ENCODE measurements around the gene FIG4. TPM values are rescaled to one million over a fixed set of nuclear protein-coding genes. Genes with fewer than 3 reads are reported as not detected.

The FIG4 gene
- total RNA-seq, 1 experiment from 2014 or later = 15.7 TPM

DNA sequence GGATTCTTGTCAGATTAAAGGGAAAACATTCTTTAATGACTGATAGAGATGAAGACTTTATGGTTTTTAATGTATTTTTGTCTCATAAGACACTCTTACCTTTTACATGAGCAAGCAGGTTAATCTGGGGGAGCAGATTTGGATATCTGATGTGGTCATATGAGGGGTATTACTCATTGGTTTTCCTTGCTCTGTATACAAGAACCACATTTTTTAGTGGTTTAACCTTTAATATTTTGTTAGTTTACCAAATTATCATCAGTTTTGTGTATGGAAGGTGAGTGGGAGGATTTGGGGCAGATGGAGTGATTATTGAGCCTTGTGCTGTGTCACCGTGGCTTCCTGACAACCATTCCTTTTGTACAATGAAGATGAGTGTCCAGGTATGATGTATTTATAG is 112.9 kb downstream of the FIG4 start:
- intact Hi-C loops (cut with micrococcal nuclease) = no loop called here
- H3K9ac ChIP-seq (ENCODE audit: low read length) = no peak overlapping the region
- H3K79me2 ChIP-seq (ENCODE audit: insufficient read depth, low read length) = no peaks in the 10 kb centered on the region
- no peak overlapping the region for H3K4me2 ChIP-seq (ENCODE audit: low read length)
- no TSS peak for BruUV-seq (replicated peaks)
- H3K27ac ChIP-seq (ENCODE audit: low read depth, low read length) = no peak overlapping the region
- ChIA-PET POLR2A (no interaction called here), CTCF (no interaction called here), RAD21 (ENCODE audit: low non-redundant PET in 1 of 2, low total read pairs in 2 of 2, uncharacterized antibody in 2 of 2, unreplicated experiment in 2 of 2) (no interaction called here)
- H3K27me3 ChIP-seq (ENCODE audit: insufficient read depth, low read length) = no peaks in the 10 kb centered on the region
- no peaks in the 10 kb centered on the region for H3K9me3 ChIP-seq (ENCODE audit: control insufficient read depth in 1 of 2, insufficient read depth in 1 of 2, low read depth in 1 of 2, low read length in 2 of 2)
- no peak for TF ChIP-seq EZH2 (IDR thresholded peaks at IDR 0.05)
- TF ChIP-seq, protein P1, sequence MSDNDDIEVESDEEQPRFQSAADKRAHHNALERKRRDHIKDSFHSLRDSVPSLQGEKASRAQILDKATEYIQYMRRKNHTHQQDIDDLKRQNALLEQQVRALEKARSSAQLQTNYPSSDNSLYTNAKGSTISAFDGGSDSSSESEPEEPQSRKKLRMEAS (IDR thresholded peaks at IDR 0.05) = no peak
- no peak for TF ChIP-seq FOSL1 (IDR thresholded peaks at IDR 0.05; ENCODE audit: low read depth)
- TF ChIP-seq, protein P2, sequence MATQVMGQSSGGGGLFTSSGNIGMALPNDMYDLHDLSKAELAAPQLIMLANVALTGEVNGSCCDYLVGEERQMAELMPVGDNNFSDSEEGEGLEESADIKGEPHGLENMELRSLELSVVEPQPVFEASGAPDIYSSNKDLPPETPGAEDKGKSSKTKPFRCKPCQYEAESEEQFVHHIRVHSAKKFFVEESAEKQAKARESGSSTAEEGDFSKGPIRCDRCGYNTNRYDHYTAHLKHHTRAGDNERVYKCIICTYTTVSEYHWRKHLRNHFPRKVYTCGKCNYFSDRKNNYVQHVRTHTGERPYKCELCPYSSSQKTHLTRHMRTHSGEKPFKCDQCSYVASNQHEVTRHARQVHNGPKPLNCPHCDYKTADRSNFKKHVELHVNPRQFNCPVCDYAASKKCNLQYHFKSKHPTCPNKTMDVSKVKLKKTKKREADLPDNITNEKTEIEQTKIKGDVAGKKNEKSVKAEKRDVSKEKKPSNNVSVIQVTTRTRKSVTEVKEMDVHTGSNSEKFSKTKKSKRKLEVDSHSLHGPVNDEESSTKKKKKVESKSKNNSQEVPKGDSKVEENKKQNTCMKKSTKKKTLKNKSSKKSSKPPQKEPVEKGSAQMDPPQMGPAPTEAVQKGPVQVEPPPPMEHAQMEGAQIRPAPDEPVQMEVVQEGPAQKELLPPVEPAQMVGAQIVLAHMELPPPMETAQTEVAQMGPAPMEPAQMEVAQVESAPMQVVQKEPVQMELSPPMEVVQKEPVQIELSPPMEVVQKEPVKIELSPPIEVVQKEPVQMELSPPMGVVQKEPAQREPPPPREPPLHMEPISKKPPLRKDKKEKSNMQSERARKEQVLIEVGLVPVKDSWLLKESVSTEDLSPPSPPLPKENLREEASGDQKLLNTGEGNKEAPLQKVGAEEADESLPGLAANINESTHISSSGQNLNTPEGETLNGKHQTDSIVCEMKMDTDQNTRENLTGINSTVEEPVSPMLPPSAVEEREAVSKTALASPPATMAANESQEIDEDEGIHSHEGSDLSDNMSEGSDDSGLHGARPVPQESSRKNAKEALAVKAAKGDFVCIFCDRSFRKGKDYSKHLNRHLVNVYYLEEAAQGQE (IDR thresholded peaks at IDR 0.05; ENCODE audit: low read depth) = no peak
- TF ChIP-seq, protein P3, sequence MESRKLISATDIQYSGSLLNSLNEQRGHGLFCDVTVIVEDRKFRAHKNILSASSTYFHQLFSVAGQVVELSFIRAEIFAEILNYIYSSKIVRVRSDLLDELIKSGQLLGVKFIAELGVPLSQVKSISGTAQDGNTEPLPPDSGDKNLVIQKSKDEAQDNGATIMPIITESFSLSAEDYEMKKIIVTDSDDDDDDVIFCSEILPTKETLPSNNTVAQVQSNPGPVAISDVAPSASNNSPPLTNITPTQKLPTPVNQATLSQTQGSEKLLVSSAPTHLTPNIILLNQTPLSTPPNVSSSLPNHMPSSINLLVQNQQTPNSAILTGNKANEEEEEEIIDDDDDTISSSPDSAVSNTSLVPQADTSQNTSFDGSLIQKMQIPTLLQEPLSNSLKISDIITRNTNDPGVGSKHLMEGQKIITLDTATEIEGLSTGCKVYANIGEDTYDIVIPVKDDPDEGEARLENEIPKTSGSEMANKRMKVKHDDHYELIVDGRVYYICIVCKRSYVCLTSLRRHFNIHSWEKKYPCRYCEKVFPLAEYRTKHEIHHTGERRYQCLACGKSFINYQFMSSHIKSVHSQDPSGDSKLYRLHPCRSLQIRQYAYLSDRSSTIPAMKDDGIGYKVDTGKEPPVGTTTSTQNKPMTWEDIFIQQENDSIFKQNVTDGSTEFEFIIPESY (IDR thresholded peaks at IDR 0.05; ENCODE audit: extremely low read depth, insufficient replicate concordance, low read length) = no peak
- TF ChIP-seq CBX3 (IDR thresholded peaks at IDR 0.05; ENCODE audit: low read depth) = no peak
- no peak for TF ChIP-seq YY1 (IDR thresholded peaks at IDR 0.05; ENCODE audit: extremely low read depth, insufficient replicate concordance, low read depth, low read length)
- H4K20me1 ChIP-seq (ENCODE audit: insufficient read depth) = no peaks in the 10 kb centered on the region; the same call in 1 of the 2 replicates
- no peaks in the 10 kb centered on the region for H3K9me2 ChIP-seq (ENCODE audit: insufficient read depth)
- ATAC-seq (no peak), DNase-seq (ENCODE audit: low read depth, low spot score) (no peak)
- no peak overlapping the region for H3K4me3 ChIP-seq (replicated peaks in 1 of 2; ENCODE audit: low read depth in 1 of 2, low read length in 2 of 2)
- H2AFZ ChIP-seq (ENCODE audit: low read depth, low read length, poor library complexity, severe bottlenecking) = no peak overlapping the region
- no peaks in the 10 kb centered on the region for H3K36me3 ChIP-seq (ENCODE audit: control insufficient read depth in 1 of 2, insufficient read depth in 2 of 2, low read length in 2 of 2)
- peaks cover 0 to 7% of the 10 kb centered on the region in 2 experiments; a peak in 2 of 4 replicates for H3K4me1 ChIP-seq (ENCODE audit: control insufficient read depth in 1 of 2, insufficient read depth in 2 of 2, low read length in 2 of 2)

Data from HCT116 (cell line).